GM12878 (cell line): ENCODE measurements around the gene ZCCHC17. TPM values are rescaled to one million over a fixed set of nuclear protein-coding genes. Genes with fewer than 3 reads are reported as not detected.

ENCODE experiments used
- ATAC-seq: fragments of 200-7000 bp; cut with Tn5 transposase; 3 replicates; pipeline ENCODE4 v1.9.1; 2020; ENCODE audit warnings: mild to moderate bottlenecking, moderate library complexity
- BruUV-seq: library from RNA; stranded (reverse); fragments of 400-500 nt; replicated peaks from 2 replicates; lab custom pipeline; 2021; lab: Mats Ljungman, UMichigan
- CTCF ChIA-PET: fragments of 300-600 bp; sonication (Branson Sonifier 250); formaldehyde crosslinking; extraction: SDS; loops from one replicate; lab custom pipeline; 2021; ENCODE audit warnings: inconsistent platforms; lab: Yijun Ruan, JAX
- POLR2A ChIA-PET: fragments of 350-600 bp; formaldehyde crosslinking; extraction: SDS; loops from one replicate; lab custom pipeline; 2021; ENCODE audit warnings: inconsistent platforms; lab: Charles Lee
- RAD21 ChIA-PET: fragments of 300-600 bp; sonication (Branson Sonifier 250); formaldehyde crosslinking; loops from one replicate; lab custom pipeline; 2023; ENCODE audit warnings: antibody characterized with exemption; ENCODE audit not compliant: unreplicated experiment; lab: Charles Lee
- SMC1A ChIA-PET: fragments of 300-600 bp; sonication (Branson Sonifier 250); formaldehyde crosslinking; loops from one replicate; lab custom pipeline; 2023; ENCODE audit not compliant: unreplicated experiment, uncharacterized antibody; lab: Charles Lee
- DNase-seq: peaks from one replicate; pipeline ENCODE4 v3.0.0-alpha.2; 2011; ENCODE audit warnings: low read depth, low spot score
- FAIRE-seq: peaks from 3 replicates; lab custom pipeline; 2011; peaks lifted over from hg19 to GRCh38; lab: Jason Lieb, UNC
- H2AFZ ChIP-seq: 2 replicates; pipeline ENCODE4 v1.6.0; 2011; ENCODE audit warnings: low read depth, low read length, control low read depth; ENCODE audit not compliant: control insufficient read depth
- H3K27ac ChIP-seq: 2 replicates; pipeline ENCODE4 v1.5.1; 2011; ENCODE audit warnings: control low read depth; ENCODE audit not compliant: control insufficient read depth, insufficient read depth
- H3K27me3 ChIP-seq, 2 experiments: replicated peaks in 1 of 2; 2 replicates each; pipeline versions ENCODE4 v1.6.0 to v1.6.1; 2011; ENCODE audit warnings: low read length in 1 of 2; ENCODE audit not compliant: control insufficient read depth in 2 of 2, insufficient read depth in 2 of 2
- H3K36me3 ChIP-seq, 2 experiments: 2 replicates each; pipeline ENCODE4 v1.5.1; 2011; ENCODE audit warnings: low read length in 1 of 2; ENCODE audit not compliant: control insufficient read depth in 2 of 2, insufficient read depth in 2 of 2
- H3K4me1 ChIP-seq: 2 replicates; pipeline ENCODE4 v1.6.1; 2011; ENCODE audit warnings: mild to moderate bottlenecking, low read length, moderate library complexity, mixed read lengths; ENCODE audit not compliant: control insufficient read depth, insufficient read depth
- H3K4me2 ChIP-seq: 2 replicates; pipeline ENCODE4 v1.6.0; 2011; ENCODE audit warnings: control low read depth; ENCODE audit not compliant: control insufficient read depth, insufficient read depth
- H3K4me3 ChIP-seq: fragments of 200-600 bp; sonication (generic); 2 replicates; pipeline ENCODE4 v1.5.1; 2016
- H3K79me2 ChIP-seq: 2 replicates; pipeline ENCODE4 v1.6.0; 2011; ENCODE audit warnings: low read length; ENCODE audit not compliant: control insufficient read depth, insufficient read depth
- H3K9ac ChIP-seq: 2 replicates; pipeline ENCODE4 v1.8.0; 2011; ENCODE audit warnings: low read length, control low read depth, mixed read lengths; ENCODE audit not compliant: control insufficient read depth, insufficient read depth
- H3K9me3 ChIP-seq: replicated peaks from 3 replicates; pipeline ENCODE4 v1.5.1; 2011; ENCODE audit warnings: mild to moderate bottlenecking, low read length; ENCODE audit not compliant: control insufficient read depth, insufficient read depth
- H4K20me1 ChIP-seq: 2 replicates; pipeline ENCODE4 v1.6.0; 2011; ENCODE audit not compliant: control insufficient read depth, insufficient read depth
- HDGF ChIP-seq: fragments of 450-650 bp; IDR thresholded peaks from 2 replicates; pipeline ENCODE4 v1.6.1; 2016; ENCODE audit warnings: antibody characterized with exemption
- IRF5 ChIP-seq: fragments of 450-650 bp; IDR thresholded peaks from 2 replicates; pipeline ENCODE4 v1.6.1; 2017; ENCODE audit warnings: borderline replicate concordance
- MYC ChIP-seq: IDR thresholded peaks from 2 replicates; pipeline ENCODE4 v1.6.1; 2011; ENCODE audit warnings: mild to moderate bottlenecking, low read length, moderate library complexity, inconsistent platforms; ENCODE audit not compliant: insufficient read depth, insufficient replicate concordance, insufficient read length, severe bottlenecking
- ZBTB11 ChIP-seq: fragments of 450-650 bp; formaldehyde crosslinking; IDR thresholded peaks from 2 replicates; pipeline ENCODE4 v1.5.0; 2022; ENCODE audit warnings: mild to moderate bottlenecking, missing genetic modification characterization
- ZNF207 ChIP-seq: fragments of 450-650 bp; IDR thresholded peaks from 2 replicates; pipeline ENCODE4 v1.6.1; 2014; ENCODE audit warnings: antibody characterized with exemption, mild to moderate bottlenecking, borderline replicate concordance
- ZNF622 ChIP-seq: fragments of 450-650 bp; IDR thresholded peaks from 2 replicates; pipeline ENCODE4 v1.6.1; 2017; ENCODE audit warnings: mild to moderate bottlenecking, inconsistent platforms
- WGBS: methylation state at CpG from one replicate; pipeline ENCODE4 v1.1.6; 2016; ENCODE audit warnings: low lambda C conversion rate; ENCODE audit not compliant: insufficient replicate concordance, insufficient coverage; ENCODE audit errors: missing lambda C conversion rate; 5-methylcytosine and 5-hydroxymethylcytosine counted together
- in situ Hi-C: fragments of 300-500 bp; cut with MboI; formaldehyde crosslinking; loops from 9 replicates; pipeline ENCODE4 v1.14.3; 2018; ENCODE audit warnings: mixed read lengths
- intact Hi-C: fragments of 100-400 bp; cut with micrococcal nuclease; formaldehyde crosslinking; loops from one replicate; pipeline ENCODE4 v1.14.2; 2022; ENCODE audit not compliant: unreplicated experiment
- polyA plus RNA-seq, 11 experiments: library from polyadenylated mRNA; depleted of rRNA in 4 of 11; unstranded in 6 of 11; stranded (reverse) in 5 of 11; fragments of >200 nt; fragmentation: Nextera tagmentation in 4 of 11; fragmentation: Illumina TruSeq in 1 of 11; extraction: Ambion mirVana in 4 of 11; extraction: Trizol in 1 of 11; gene quantifications; 1 replicate in 1 of 11; 2 replicates in 10 of 11; pipeline versions ENCODE4 v1.2.1 to v1.2.3, GENCODE V29; 2011 to 2016; ENCODE audit warnings: inconsistent platforms in 2 of 11, missing spikeins in 2 of 11, low read depth in 1 of 11
- total RNA-seq, 4 experiments: library from RNA; depleted of rRNA in 3 of 4; stranded (reverse); fragments of >200 nt in 3 of 4; fragmentation: Illumina TruSeq in 1 of 4; extraction: Trizol in 1 of 4; gene quantifications; 2 replicates each; pipeline versions ENCODE4 v1.2.1 to v1.2.3, GENCODE V29; 2013 to 2021

ZCCHC17 gene
- total and polyA plus RNA-seq, 10 of the 15 experiments (the other 5 are each of a cell fraction or from before 2014, with no cell fraction given) = 22.3 to 86.3 (median 47.0) TPM

DNA sequence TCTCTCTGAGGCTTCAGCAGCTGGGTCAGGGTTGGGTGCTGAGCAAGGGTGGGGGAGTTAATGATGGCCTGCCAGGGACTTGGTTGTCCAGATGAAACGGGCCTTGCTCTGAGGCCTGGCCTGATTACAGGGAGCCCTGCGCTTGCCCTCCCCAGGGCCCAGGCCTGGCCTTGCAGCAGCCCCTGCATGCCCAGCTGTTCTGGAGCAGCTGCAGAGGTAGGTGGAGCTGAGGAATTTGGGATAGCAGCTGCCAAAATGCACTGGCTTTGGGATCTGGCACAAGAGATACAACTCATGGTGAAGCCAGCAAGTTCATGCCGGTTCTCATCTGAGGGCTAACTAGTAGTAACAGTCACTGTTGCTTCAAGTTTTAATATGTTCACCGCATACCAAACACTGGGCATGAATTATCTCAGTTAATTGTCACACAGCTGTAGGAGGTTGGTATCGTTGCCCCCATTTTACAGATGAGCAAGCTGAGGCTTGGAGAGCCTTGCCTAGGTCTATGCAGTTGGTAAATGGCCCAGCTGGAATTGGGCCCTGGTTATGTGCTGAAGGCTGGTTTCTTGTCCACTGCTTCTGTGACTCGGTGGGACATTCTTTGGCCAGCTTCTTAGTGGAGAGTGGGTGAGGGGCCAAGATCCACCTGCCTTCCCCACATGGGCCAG, 108.9 kb downstream of the ZCCHC17 start (continued):
- TF ChIP-seq IRF5 (no peak), HDGF (no peak), ZBTB11 (no peak), MYC (no peak)

- FAIRE-seq = no peak
- no peak for ATAC-seq
- Histone ChIP-seq H3K9ac (no peak overlapping the region), H4K20me1 (no peaks in the 10 kb centered on the region; the same call in 1 of the 2 replicates), H3K9me3 (no peaks in the 10 kb centered on the region), H3K27me3 (peaks cover 2% of the 10 kb centered on the region in 2 experiments; a peak in 1 of 4 replicates), H3K27ac (no peak overlapping the region), H3K4me1 (peaks cover 5% of the 10 kb centered on the region; the same call in 1 of the 2 replicates), H3K36me3 (no peaks in the 10 kb centered on the region), H3K4me2 (no peak overlapping the region), H2AFZ (no peak overlapping the region), H3K4me3 (no peak overlapping the region), H3K79me2 (no peaks in the 10 kb centered on the region)
- BruUV-seq = no TSS peak
- in situ Hi-C loops = no loop called here
- intact Hi-C loops = no loop called here
- ChIA-PET CTCF (interaction anchor here (0.6 to 3.0 kb wide), 4 partner anchors 12 to 118 kb away, joined by 3 to 11 read pairs (median 6); no protein-coding TSS in a partner anchor), POLR2A (no interaction called here), SMC1A (no interaction called here), RAD21 (no interaction called here)
- no peak for TF ChIP-seq ZNF207
- no peak for TF ChIP-seq ZNF622
- no peak for DNase-seq
- WGBS = 52% methylated on average over 17 of the region's 18 CpGs
Measured at GRCh38 chr1:31407029-31407626, 110.3 kb downstream of the ZCCHC17 start.
